SK-N-SH (cell line): ENCODE results near the gene PSMD14. TPM values are rescaled to one million over a fixed set of nuclear protein-coding genes. Genes with fewer than 3 reads are reported as not detected.

Source experiments
- CTCF ChIA-PET: fragments of 300-600, 350-600 bp; formaldehyde crosslinking; extraction: SDS; loops from one replicate; lab custom pipeline; 2021; lab: Yijun Ruan, JAX
- POLR2A ChIA-PET: fragments of 350-600 bp; sonication (Branson Sonifier 250); formaldehyde crosslinking; extraction: SDS; loops from one replicate; lab custom pipeline; 2020; ENCODE audit warnings: antibody characterized with exemption, inconsistent platforms; lab: Yijun Ruan, JAX
- DNase-seq: peaks from one replicate; pipeline ENCODE4 v3.0.0; 2012
- H2AFZ ChIP-seq: fragments of 200-600 bp; sonication (generic); 2 replicates; pipeline ENCODE4 v1.8.1; 2016; ENCODE audit warnings: antibody characterized with exemption, mild to moderate bottlenecking, low read depth
- H3F3A ChIP-seq: fragments of 200-600 bp; sonication (generic); replicated peaks from 2 replicates; pipeline ENCODE3; 2016; ENCODE audit warnings: antibody characterized with exemption, mild to moderate bottlenecking; ENCODE audit not compliant: insufficient read depth
- H3K27ac ChIP-seq, 2 experiments: fragments of 200-500 bp in 1 of 2; fragments of 200-600 bp in 1 of 2; sonication (Bioruptor generic) in 1 of 2; sonication (generic), shearing (Covaris generic) in 1 of 2; 2 replicates each; pipeline versions ENCODE4 v1.5.1 to v1.6.1; 2014 to 2016; ENCODE audit warnings: low read depth in 2 of 2, inconsistent platforms in 1 of 2, low read length in 1 of 2, mild to moderate bottlenecking in 1 of 2, mixed read lengths in 1 of 2
- H3K27me3 ChIP-seq: fragments of 200-600 bp; sonication (generic), shearing (Covaris generic); 2 replicates; pipeline ENCODE4 v1.6.1; 2016; ENCODE audit warnings: mixed run types; ENCODE audit not compliant: insufficient read depth
- H3K36me3 ChIP-seq, 2 experiments: fragments of 200-500 bp in 1 of 2; fragments of 200-600 bp in 1 of 2; sonication (Bioruptor generic) in 1 of 2; sonication (generic) in 1 of 2; replicated peaks in 1 of 2; 2 replicates each; pipeline versions ENCODE3 to v1.5.1; 2014 to 2016; ENCODE audit warnings: low read length in 1 of 2, mild to moderate bottlenecking in 1 of 2; ENCODE audit not compliant: insufficient read depth in 2 of 2, control insufficient read depth in 1 of 2
- H3K4me1 ChIP-seq, 2 experiments: fragments of 200-500 bp in 1 of 2; fragments of 200-600 bp in 1 of 2; sonication (Bioruptor generic) in 1 of 2; sonication (generic), shearing (Covaris generic) in 1 of 2; 2 replicates each; pipeline versions ENCODE4 v1.5.1 to v1.6.1; 2014 to 2016; ENCODE audit warnings: low read depth in 1 of 2, low read length in 1 of 2, mixed run types in 1 of 2; ENCODE audit not compliant: insufficient read depth in 2 of 2, control insufficient read depth in 1 of 2
- H3K4me2 ChIP-seq: fragments of 200-600 bp; sonication (generic), shearing (Covaris generic); 2 replicates; pipeline ENCODE4 v1.6.1; 2017; ENCODE audit warnings: mixed run types
- H3K4me3 ChIP-seq, 2 experiments: fragments of 200-500 bp in 1 of 2; fragments of 200-600 bp in 1 of 2; sonication (Bioruptor generic) in 1 of 2; sonication (generic), shearing (Covaris generic) in 1 of 2; 2 replicates each; pipeline versions ENCODE4 v1.5.1 to v1.8.1; 2014 to 2016; ENCODE audit warnings: low read depth in 2 of 2, inconsistent platforms in 1 of 2, low read length in 1 of 2, mild to moderate bottlenecking in 1 of 2, mixed read lengths in 1 of 2, moderate library complexity in 1 of 2
- H3K79me2 ChIP-seq: fragments of 200-600 bp; sonication (generic); 2 replicates; pipeline ENCODE4 v1.8.1; 2017; ENCODE audit warnings: mild to moderate bottlenecking; ENCODE audit not compliant: insufficient read depth
- H3K9ac ChIP-seq: fragments of 200-600 bp; sonication (generic); 2 replicates; pipeline ENCODE4 v1.6.1; 2017; ENCODE audit warnings: mixed run types
- H3K9me2 ChIP-seq: fragments of 200-600 bp; sonication (generic); 2 replicates; pipeline ENCODE4 v1.6.1; 2017; ENCODE audit warnings: mixed run types
- H3K9me3 ChIP-seq: fragments of 200-600 bp; sonication (generic); 2 replicates; pipeline ENCODE4 v1.6.1; 2017; ENCODE audit warnings: mixed run types, mild to moderate bottlenecking, moderate library complexity
- H4K20me1 ChIP-seq: fragments of 200-600 bp; sonication (generic); 2 replicates; pipeline ENCODE4 v1.6.1; 2017; ENCODE audit warnings: mild to moderate bottlenecking, mixed run types; ENCODE audit not compliant: insufficient read depth
- CTCF ChIP-seq: fragments of 200-600 bp; sonication (generic); IDR thresholded peaks from 2 replicates; pipeline ENCODE4 v1.6.1; 2017; ENCODE audit warnings: antibody characterized with exemption, mild to moderate bottlenecking, moderate library complexity
- EP300 ChIP-seq, 2 experiments: IDR thresholded peaks; 2 replicates each; pipeline versions ENCODE4 v1.4.0 to v1.6.1; 2012; ENCODE audit warnings: borderline replicate concordance in 1 of 2, low read depth in 1 of 2, low read length in 1 of 2
- FOSL2 ChIP-seq: IDR thresholded peaks from 2 replicates; pipeline ENCODE4 v1.4.0; 2012; ENCODE audit warnings: low read depth, mild to moderate bottlenecking, moderate library complexity, borderline replicate concordance
- GATA2 ChIP-seq: sonication (generic); formaldehyde crosslinking; IDR thresholded peaks from 2 replicates; pipeline ENCODE4 v1.5.0; 2020; ENCODE audit warnings: mild to moderate bottlenecking, missing genetic modification reagents
- IRF3 ChIP-seq: fragments of 150-350 bp; IDR thresholded peaks from 2 replicates; pipeline ENCODE4 v1.6.1; 2016; ENCODE audit warnings: mild to moderate bottlenecking, low read depth, low read length
- MAX ChIP-seq: IDR thresholded peaks from 2 replicates; pipeline ENCODE4 v1.4.0; 2012; ENCODE audit warnings: low read depth
- MEF2A ChIP-seq: IDR thresholded peaks from 2 replicates; pipeline ENCODE4 v1.4.0; 2012; ENCODE audit warnings: low read depth, borderline replicate concordance
- MXI1 ChIP-seq: IDR thresholded peaks from 2 replicates; pipeline ENCODE4 v1.6.1; 2012; ENCODE audit warnings: mild to moderate bottlenecking, low read depth, low read length, improper control_type of control experiment
- NFIC ChIP-seq: IDR thresholded peaks from 2 replicates; pipeline ENCODE4 v1.4.0; 2012; ENCODE audit warnings: borderline replicate concordance
- REST ChIP-seq: IDR thresholded peaks from 2 replicates; pipeline ENCODE4 v1.6.1; 2012; ENCODE audit warnings: mild to moderate bottlenecking, low read depth, low read length, moderate library complexity
- RXRA ChIP-seq: IDR thresholded peaks from 2 replicates; pipeline ENCODE4 v1.4.0; 2012; ENCODE audit warnings: low read depth, mild to moderate bottlenecking, borderline replicate concordance
- SIN3A ChIP-seq: IDR thresholded peaks from 2 replicates; pipeline ENCODE4 v1.6.1; 2012; ENCODE audit warnings: low read depth, mild to moderate bottlenecking, low read length, moderate library complexity, borderline replicate concordance
- SMC3 ChIP-seq: IDR thresholded peaks from 2 replicates; pipeline ENCODE4 v1.6.1; 2012; ENCODE audit warnings: low read depth, low read length, improper control_type of control experiment
- TAF1 ChIP-seq: IDR thresholded peaks from 2 replicates; pipeline ENCODE4 v1.6.1; 2012; ENCODE audit warnings: low read depth, mild to moderate bottlenecking, low read length, moderate library complexity, borderline replicate concordance
- USF1 ChIP-seq: IDR thresholded peaks from 2 replicates; pipeline ENCODE4 v1.4.0; 2012; ENCODE audit warnings: low read depth, borderline replicate concordance
- USF2 ChIP-seq: fragments of 150-350 bp; IDR thresholded peaks from 2 replicates; pipeline ENCODE4 v1.6.1; 2017; ENCODE audit warnings: antibody characterized with exemption, low read length, low read depth, borderline replicate concordance
- YY1 ChIP-seq: IDR thresholded peaks from 2 replicates; pipeline ENCODE4 v1.4.0; 2012; ENCODE audit warnings: low read depth, mild to moderate bottlenecking
- WGBS: methylation state at CpG from one replicate; pipeline ENCODE4 v1.1.6; 2017; ENCODE audit warnings: low lambda C conversion rate; 5-methylcytosine and 5-hydroxymethylcytosine counted together
- polyA plus RNA-seq, 3 experiments: library from polyadenylated mRNA; depleted of rRNA; stranded (reverse); fragments of >200 nt; gene quantifications; 2 replicates each; pipeline ENCODE4 v1.2.3, GENCODE V29; 2012

PSMD14 gene
- polyA plus RNA-seq, 1 of the 3 experiments (the other 2 are of a cell fraction) = 50.4 TPM

- WGBS = 12% methylated on average over 13 of the region's 15 CpGs
- CTCF ChIA-PET = interaction anchor here (0.6 to 1.0 kb wide), 2 partner anchors 138 to 181 kb away, joined by 3 read pairs; no protein-coding TSS in a partner anchor
- peaks cover 0 to 42% of the 10 kb centered on the region in 2 experiments; a peak in 1 of 4 replicates for H3K4me1 ChIP-seq
- H2AFZ ChIP-seq = no peak overlapping the region
- no peak overlapping the region for H3K9ac ChIP-seq
- no peak for TF ChIP-seq FOSL2
- no peak for TF ChIP-seq SMC3
- TF ChIP-seq REST = no peak
- no peak for TF ChIP-seq CTCF
- no peak for TF ChIP-seq MAX
- TF ChIP-seq USF1 = no peak
- TF ChIP-seq NFIC = no peak
- TF ChIP-seq RXRA = no peak
- TF ChIP-seq GATA2 = no peak
- TF ChIP-seq YY1 = no peak
- TF ChIP-seq TAF1 = no peak
- TF ChIP-seq IRF3 = no peak
- no peak for TF ChIP-seq USF2
- no peak for TF ChIP-seq EP300 (IDR thresholded peaks at IDR 0.05; ENCODE audit: borderline replicate concordance in 1 of 2, low read depth in 1 of 2, low read length in 1 of 2)
- TF ChIP-seq MEF2A = no peak
- TF ChIP-seq MXI1 = no peak
- no peak for TF ChIP-seq SIN3A
- no peaks in the 10 kb centered on the region for H4K20me1 ChIP-seq
- no peaks in the 10 kb centered on the region for H3K79me2 ChIP-seq
- H3K36me3 ChIP-seq = no peaks in the 10 kb centered on the region
- POLR2A ChIA-PET = no interaction called here
- peak overlapping the region; percentile 80 for H3K4me2 ChIP-seq
- DNase-seq = no peak
- peaks cover 65% of the 10 kb centered on the region for H3K27me3 ChIP-seq
- H3K27ac ChIP-seq = no peak overlapping the region
- no peaks in the 10 kb centered on the region for H3K9me2 ChIP-seq
- peak overlapping the region; percentile 27 to 38; a peak in 2 of 4 replicates for H3K4me3 ChIP-seq
- H3K9me3 ChIP-seq = no peaks in the 10 kb centered on the region
- no peaks in the 10 kb centered on the region for H3F3A ChIP-seq
Measured at GRCh38 chr2:161418275-161418714, 110.1 kb downstream of the PSMD14 start.
